UCSD-AML1 (cell line): ENCODE data around the gene ERC2.

Experiments used
- DNase-seq: peaks from one replicate; lab custom pipeline; 2025; ENCODE audit not compliant: unreplicated experiment; lab: John Stamatoyannopoulos, UW

Gene ERC2

DNA sequence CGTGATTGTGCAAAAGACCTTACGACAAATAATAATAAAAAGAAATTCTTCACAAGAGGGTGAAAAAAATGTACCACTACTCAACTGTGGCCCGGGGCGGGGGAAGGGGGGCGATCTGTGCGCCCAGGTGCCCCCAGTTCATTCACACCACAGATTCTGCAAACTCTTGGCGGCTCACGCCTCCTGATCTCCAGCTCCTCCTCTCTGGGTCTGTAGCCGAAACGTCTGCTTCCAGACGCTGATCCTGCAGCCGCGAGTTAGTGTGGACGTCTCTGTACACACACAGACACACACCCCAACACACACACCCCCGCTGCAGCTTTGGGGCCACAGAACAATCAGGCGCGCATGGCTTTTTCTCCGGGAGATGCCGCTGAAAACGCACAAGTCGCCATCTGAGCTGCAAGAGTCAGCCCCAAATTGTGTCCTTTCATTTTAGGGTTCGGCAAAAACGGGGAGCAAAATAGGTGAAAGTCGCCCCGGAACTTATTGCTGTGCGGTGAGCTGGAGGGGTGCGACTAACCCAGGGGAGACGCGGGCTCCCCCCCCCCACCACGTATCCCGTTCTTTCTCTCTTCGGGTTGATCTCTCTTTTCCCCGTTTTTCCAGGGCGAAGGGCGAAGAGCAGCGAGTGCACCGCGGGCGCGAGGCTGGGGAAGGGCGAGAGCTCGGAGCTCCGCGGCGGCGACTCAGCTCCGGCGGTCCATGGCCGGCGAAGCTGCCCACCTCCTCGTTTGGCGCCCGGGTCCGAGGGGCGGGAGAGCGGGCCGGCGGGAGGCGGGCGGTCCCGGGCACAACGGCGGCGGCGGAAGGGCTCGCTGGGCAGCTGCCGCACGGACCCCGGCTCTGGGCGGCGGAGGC, 980.7 kb downstream of the ERC2 start:
- no peak for DNase-seq

DNA sequence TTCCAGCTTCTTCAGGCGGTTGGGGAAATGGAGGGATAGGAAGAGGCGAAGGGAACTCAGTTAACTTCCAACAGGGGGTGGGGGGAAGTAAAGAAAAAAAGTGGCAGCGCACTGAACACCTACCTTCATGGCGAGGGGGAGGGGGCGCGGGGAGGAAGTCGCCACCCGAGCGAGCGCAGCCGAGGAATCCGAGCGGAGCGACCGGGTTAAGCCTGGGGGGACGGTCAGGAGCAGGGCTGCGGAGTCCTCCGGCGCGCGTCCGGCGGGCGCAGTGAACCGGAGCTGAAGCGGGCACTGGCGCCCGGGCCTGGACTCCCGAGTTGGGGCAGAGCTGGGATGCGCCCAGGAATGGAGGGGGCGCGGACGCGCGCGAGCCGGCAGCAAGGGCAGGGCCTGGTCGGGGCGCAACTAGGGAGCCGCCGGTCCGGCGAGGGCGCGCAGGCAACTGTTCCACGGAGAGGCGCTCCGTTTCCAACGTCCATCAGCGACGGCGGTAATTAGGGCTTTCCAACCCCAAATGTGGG, 981.3 kb downstream of the ERC2 start, which contains the start of gene WNT5A:
Gene WNT5A, minus strand, starts transcription at position 450 of the 524 bp plus-strand sequence. Its CDS starts 321 bp downstream, at position 129.
- DNase-seq: no peak

DNA sequence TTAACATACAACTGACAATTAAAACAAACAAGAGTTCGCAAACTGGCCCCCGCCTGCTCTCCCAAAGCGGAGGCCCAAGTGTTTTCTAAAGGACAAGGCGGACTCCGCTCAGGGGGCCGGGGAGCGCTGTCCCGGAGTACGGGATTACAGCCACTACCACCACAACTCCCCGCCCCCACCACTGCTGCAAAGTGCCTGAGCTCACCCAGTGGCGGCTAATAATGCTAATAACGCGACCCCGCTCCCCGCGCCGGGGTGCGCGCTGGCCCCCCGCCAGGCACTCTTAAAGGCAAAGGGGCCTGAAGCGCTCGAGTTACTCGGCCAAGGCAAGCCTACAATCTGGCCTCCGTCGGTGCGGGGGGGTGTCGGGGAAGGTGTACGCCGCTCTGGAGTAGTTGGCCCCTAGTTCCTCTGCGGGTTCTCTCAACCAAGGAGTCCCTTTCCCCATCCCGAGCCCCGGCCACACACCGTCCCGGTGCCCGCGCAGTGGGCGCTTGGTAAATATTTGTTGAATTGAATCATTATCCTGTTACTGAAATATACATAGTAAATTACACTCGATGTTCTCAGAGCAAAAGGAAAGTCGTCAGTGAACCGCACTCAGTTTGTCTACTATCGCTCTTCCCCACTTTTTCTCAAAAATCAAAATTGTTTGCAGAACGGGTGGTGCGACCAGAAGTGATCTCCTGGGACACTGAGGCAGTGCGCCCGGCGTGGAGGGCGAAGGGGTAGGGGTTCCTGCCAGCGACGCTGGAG, 982.0 kb downstream of the ERC2 start:
- DNase-seq: no peak

DNA sequence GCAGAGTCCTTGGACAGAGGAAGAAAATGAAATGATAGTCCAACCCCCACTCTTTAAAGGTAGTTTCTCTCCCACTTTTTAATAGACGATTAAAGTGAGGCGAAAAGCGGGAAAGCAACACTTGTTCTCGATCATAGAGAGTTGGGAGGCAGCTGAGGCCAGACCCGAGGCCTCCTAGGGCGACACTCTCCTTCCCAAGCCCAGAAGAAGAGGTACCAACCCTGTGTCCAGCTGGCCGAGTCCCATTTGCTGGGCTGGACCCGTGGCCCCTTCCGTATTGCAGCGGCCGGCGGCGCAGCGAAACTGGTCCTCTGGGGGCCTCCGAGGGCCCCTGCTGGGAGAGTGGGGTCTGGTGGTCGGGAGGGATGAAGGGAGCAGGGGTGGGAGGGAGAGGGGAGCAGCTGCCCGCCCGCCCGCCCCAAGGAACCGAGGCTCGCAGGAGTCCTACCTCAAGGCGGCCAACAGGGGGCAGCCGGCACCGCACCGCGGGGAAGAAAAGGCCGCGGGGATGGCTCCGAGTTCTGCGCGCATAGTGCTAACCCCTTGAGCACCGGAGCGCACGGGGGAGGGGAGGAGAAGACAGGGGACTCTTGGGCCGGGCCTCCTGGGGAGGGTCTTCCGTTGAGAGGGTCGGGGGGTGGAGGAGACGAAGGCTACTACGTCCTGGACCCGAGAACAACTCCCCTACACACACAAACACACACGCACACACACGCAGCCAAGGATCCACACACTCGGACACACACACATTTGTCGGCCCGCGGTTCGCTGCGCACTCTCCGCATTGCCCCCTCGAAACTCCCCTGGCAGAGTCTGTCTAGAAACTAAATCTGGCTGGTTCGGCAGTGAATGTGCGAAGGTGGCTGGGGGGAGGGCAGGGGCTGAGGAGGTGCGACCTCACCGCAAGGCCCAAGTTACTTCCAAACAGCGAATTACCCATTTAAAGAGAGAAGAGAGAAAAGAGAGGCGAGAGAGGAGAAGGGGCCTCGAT, 983.2 kb downstream of the ERC2 start:
- DNase-seq: peak; percentile 35

DNA sequence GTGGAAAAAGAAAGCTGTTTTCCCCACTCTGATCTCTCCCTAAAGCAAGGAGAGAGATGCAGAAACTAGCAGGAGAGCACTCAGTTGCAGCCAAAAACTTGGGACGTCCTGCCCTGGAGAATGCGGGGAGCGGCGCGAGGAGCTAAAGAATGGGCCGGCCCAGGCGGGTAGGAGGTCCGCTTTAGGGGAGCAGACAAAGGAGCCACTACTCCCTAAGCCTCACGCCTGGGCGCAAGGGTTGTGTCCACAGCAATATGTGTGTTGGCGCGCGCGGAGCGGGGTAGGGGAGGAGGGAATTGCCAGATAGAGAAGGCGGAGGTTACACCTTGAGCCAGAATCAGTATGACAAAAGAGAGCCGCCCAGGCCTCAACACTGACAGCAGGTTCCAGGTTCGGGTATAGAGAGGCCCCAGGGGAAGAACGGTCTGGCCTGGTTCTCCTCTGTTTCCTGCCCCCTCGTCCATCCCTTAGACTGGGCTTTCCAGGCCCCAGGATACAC, 984.0 kb downstream of the ERC2 start:
- no peak for DNase-seq

DNA sequence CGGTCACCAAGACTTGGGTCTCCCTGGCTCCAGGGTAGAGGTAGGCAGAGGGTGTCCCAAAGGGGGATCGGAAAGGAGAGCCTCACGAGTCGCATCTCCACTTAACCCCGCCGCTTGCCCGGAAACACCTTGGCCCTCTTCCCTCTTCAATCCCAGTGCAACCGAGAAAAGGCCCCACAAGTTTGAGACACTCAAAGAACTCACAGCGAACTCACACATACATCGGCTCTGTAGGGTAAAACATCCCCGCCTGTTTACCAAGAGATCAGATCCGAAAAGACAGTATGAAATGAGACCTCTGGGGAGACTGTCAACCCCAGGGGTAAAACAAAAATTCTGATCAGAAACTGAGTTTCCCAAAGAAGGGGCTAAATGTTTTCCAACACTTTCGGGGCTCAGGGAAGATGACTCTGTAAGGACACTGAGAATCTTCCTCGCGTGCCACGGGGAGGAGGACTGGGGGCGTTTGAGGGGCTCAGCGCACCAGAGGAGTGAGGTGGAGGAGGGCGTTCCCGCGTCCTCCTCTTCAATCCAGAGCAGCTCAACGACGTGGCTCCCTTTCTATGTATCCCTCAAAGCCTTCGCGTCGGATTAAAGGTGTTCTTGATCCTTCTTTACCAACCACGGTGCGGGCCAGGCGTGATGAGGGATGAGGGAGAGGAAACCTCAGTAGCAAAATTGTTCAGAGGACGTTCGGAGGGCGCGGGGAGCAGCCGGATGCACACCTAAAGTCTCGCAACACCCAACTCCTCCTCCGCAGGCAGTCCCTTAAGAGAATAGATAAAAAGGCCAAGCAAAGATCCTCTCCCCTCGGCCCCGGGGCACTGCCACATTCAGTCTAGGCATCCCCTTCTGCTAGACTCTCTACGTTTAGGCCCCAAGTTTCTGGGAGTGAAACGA, 984.8 kb downstream of the ERC2 start:
- no peak for DNase-seq

DNA sequence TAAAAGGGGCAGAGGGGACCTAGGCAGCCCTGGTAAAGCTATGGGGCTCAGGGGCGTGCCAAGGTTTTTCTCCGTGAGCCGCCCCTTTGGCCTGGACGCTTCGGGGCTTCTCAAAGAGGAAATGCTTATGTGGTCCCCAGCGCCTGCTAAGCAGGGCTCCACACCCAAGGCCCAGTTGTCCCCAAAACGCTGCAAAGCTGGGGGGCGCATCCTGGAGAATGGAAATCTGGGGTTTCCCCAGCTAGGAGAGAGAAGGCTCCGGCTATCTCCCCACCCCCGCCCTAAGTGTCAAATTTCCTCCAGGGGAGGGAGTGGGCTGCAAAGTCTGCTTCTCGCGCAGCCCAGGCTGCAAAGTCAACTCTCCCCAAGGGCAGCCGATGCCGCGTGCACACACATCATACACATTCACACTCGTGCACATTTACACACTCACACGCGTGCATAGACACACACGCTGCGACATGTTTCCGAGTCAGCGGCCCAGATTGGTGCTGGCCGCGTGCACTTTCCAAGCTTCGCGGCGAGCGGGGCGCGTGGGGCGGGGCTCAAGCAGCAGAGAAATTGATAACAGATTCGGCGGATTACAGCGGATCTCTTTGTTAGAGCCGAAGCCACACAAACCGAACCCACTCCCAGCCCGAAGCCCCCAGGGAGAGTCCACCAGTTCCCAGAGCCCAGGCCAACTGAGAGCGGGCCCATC, 985.6 kb downstream of the ERC2 start:
- no peak for DNase-seq

DNA sequence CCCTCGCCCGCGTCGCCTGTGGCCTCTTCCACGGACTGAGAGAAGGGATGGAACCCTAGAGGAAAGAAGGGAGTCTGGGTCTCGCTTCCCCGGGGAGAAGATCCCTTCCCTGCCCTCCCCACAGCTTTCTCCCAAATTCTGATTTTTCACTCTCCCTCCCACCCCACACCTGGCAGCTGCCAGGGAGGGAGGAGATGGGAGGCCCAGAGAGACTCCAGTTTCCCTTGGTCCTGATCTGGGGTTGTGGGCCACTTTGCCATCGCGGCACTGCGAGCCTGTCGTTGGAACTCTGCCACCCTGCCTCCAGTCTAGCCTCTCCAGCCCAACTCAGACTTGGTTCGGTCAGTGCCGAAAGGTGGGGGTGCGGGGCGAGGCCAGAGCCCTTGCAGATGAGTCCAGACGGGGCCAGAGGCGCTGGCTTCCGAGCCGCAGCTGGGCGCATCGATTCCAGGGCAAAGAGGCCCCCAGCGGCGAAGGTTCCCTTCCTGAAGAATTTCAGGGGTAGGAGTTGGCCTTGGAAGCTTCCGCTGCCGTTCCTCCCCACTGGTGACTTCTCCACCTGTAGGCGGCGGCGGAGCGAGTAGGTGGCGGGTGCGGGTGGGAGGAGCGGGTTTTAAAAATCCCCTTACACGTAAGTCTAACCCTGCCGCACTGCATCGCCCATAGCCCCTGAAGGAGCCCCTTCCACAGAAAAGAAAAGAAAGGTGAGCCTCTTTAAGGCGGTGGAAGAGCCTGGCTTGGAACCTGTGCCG, 986.3 kb downstream of the ERC2 start:
- DNase-seq: no peak

DNA sequence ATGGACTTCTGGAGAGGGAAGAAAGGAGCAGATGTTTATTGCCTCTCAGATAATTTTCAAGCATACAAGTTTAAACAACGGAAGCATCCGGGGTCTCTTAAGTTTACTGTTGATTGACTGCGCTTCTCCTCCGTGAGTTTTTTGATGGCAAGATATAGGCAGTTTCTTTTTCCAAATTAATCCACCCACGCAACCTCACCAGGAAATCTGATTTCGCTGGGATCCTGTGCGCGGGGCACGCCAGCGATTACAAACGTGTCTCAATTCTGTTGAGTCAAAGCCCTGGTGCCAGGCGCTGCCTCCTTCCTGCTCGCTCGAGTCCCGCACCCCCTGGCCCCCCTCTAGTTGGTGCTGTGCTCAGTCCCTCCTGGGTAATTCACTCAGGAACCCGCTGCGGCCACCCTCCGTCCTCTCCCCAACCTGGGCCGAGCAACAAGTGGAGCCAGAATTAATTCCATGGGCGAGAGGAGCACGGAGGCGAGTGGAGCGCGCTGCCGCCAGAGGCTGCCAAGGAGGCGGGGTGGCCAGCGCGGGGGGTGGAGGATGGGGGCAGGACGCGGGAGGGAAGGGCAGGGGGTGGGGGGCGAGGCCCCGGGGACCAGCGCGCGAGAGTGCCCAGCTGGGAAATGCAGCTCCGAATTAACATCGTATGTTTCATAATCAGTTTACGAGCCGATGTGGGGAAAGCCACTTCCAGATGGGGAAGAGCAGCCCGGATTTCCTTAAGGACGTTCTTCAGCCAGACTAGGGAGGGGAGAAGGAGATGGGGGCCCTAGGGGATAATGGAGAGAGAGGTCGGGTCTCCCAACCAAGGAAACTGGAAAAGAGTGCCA, 987.1 kb downstream of the ERC2 start:
- no peak for DNase-seq

DNA sequence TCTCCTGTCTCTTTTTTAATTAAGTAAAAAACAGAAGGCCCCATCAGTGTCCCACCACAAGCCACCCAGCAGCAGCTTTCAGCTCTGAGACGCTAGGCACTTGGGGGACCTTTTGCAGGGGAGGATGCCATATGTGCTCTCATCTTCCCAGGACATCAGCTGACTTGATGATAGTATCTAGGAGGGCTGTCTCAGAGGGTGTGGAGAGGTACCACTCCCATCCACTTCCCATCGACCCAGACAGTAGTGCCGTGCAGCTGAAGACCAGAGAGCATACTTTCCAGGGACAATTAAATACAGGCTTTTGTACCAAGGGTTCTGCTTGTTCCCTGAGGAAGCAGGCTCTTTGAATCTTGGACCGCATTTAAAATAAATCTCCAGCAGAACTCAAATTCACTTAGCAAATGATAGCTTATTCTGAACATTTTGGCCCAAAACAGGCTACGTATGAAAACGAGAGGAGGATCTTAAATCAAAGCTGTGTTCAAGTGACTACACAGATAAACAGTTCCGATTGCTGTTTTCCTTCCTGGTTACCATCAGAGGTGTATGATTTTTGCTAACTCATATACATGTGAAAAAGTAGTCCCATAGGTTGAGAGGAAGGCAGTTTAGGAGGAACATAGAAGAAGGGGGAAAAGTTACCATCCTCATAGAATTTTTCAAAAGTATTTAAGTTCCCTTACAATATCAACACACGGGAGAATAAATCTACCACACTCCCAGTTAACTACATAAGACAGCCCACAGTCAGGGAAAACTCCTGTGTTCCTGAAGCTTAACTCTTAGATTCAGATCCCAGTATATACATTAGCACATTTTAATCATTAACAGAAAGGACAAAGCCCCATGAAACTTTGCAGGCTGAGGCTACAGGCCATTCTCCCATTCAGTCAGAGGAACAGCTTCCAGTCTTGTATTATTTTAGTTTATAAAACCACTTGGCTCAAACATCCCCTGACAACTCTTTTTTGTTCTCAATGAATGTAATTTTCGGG, 990.7 kb downstream of the ERC2 start:
- no peak for DNase-seq

DNA sequence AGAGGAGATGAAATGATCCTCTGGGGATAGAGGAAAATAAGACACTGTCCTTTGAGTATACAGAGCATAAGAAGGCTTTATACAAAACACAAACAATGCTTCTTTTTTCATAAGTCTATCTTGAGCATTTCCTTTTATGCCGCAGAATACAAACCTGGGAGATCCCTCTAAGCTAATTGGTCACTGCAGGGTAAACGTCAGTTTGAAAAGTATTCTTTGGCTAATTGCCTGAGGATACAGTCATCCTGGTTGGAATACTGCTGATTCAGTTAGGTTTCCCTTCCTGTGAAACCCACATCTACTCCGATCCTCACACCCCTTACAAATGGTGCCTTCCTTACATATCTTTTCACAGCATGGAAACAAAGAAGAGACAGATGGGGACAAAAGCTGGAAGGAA, 991.8 kb downstream of the ERC2 start:
- no peak for DNase-seq

DNA sequence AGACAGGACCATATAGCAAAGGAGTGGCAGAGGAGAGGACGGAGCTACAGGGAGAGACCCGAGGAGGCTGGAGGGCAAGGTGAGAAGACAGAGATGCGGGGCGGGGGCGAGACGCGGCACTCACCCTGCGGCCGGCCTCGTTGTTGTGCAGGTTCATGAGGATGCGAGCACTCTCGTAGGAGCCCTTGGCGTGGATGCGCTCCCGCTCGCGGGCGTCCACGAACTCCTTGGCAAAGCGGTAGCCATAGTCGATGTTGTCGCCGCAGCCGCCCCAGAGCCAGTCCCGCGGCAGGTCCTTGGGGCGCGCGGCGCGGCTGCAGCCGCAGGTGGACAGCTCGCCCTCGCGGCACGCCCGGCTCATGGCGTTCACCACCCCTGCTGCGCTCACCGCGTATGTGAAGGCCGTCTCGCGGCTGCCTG, 994.0 kb downstream of the ERC2 start:
- no peak for DNase-seq

DNA sequence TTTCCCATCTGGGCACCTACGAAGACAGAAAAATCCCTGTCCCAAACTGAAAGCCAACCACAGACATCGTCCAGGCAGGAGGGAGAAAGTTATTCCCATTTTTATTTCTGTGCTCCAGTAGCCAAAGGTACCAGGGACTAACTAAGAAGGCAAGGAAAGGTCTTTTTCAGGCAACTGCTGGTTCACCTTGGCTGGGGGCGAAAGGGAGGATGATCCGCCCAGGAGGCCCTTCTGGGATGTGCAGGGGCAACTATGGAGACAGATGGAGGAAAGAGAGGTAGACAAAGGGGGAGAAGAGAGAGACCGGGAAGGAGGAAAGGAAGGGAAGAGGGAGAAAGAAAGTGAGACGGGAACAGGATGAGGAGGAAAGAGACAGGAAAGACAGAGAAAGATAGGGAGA, 994.5 kb downstream of the ERC2 start:
- no peak for DNase-seq

DNA sequence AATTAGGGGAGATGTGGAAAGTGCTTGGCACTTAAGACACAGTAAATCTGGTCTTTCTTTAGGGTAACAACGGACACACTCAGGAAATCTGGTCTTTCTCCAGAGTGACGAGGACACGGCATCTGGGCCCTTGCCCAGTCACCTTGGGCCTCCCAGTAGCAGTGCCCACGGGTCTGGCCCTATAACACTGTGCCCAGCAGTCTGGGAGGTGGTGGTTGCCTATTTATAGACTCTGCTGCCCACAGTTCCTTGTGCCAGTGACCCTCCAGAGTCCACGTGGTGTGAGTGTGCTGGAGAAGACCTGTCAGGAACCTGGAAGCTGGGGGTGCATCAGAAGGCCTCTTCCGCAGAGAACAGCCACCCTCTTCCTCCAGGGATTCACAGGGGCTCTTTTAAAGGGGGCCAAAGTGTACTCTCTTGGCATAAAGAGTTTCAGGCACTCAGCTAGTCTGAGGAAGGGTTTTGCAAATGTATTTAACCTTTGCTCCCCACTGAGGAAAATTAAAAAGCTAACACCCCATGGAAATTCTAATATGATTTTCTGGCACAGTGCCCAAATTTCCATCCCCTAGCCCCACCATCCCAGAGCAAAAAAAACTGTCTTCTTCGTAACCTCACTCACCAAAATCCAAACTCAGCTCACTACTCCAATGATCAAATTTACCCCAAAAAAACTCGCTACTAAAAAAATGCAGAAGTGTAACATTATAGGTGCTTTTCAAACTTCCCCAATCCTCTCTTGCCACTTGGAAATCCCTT, 996.6 kb downstream of the ERC2 start:
- DNase-seq: no peak

DNA sequence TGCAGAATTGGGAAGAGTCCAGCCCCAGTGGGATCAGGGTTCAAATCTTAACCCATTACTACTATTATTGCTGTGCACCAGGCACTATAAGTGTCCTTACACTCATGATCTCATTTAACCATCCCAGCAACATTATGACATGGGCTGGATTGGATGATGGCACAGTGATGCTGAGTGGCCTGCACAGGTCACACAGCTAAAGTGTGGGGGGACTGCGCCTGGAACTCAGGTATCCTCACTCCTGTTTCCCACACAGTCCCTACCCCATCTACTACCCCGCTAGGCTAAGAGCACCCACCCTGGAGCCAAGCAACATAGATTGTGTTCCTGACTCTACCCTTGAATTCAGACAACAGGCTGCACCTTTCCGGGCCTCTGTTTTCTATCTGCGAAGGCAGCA, 997.2 kb downstream of the ERC2 start:
- no peak for DNase-seq
